Kidney (tissue), 14 donors: ENCODE data around the gene STAG2. TPM values are rescaled to one million over a fixed set of nuclear protein-coding genes. Genes with fewer than 3 reads are reported as not detected.

Experiments used
- DNase-seq, 5 donors: peaks; one replicate each; pipeline ENCODE4 v3.0.0-alpha.2; 2013 to 2020
- FAIRE-seq: peaks from 2 replicates; lab custom pipeline; 2012; peaks lifted over from hg19 to GRCh38; lab: Jason Lieb, UNC
- H3K27ac ChIP-seq, 2 donors: one replicate each; pipeline ENCODE4 v1.7.0; 2013; ENCODE audit warnings: low read depth in 2 of 2, low read length in 2 of 2, inconsistent platforms in 1 of 2
- H3K27me3 ChIP-seq: one replicate; pipeline ENCODE4 v1.7.1; 2013; ENCODE audit warnings: low read length, inconsistent platforms; ENCODE audit not compliant: control insufficient read depth, insufficient read depth
- H3K36me3 ChIP-seq, 3 donors: one replicate each; pipeline versions ENCODE4 v1.7.0 to v1.7.1; 2013; ENCODE audit warnings: low read length in 3 of 3, control low read depth in 1 of 3, inconsistent platforms in 1 of 3; ENCODE audit not compliant: insufficient read depth in 3 of 3, control insufficient read depth in 2 of 3
- H3K4me1 ChIP-seq, 3 donors: one replicate each; pipeline versions ENCODE4 v1.7.0 to v1.7.1; 2013; ENCODE audit warnings: low read length in 3 of 3, inconsistent platforms in 1 of 3, low read depth in 1 of 3; ENCODE audit not compliant: control insufficient read depth in 2 of 3, insufficient read depth in 2 of 3
- H3K4me3 ChIP-seq, 3 donors: one replicate each; pipeline versions ENCODE4 v1.7.0 to v1.8.1; 2013; ENCODE audit warnings: low read length in 3 of 3, control low read depth in 1 of 3, inconsistent platforms in 1 of 3
- H3K9ac ChIP-seq, 3 donors: one replicate each; pipeline versions ENCODE4 v1.7.0 to v1.7.1; 2013; ENCODE audit warnings: low read length in 3 of 3, control low read depth in 1 of 3, inconsistent platforms in 1 of 3
- H3K9me3 ChIP-seq, 3 donors: one replicate each; pipeline versions ENCODE4 v1.7.0 to v1.7.1; 2013; ENCODE audit warnings: low read length in 3 of 3, control low read depth in 1 of 3, inconsistent platforms in 1 of 3; ENCODE audit not compliant: control insufficient read depth in 2 of 3, insufficient read depth in 1 of 3
- intact Hi-C: fragments of 100-400 bp; cut with DNase I; formaldehyde crosslinking; loops from one replicate; pipeline ENCODE4 v1.11.1; 2022
- polyA plus RNA-seq: library from polyadenylated mRNA; stranded (reverse); fragments of 350-450 nt; fragmentation: Illumina TruSeq; extraction: RNeasy Lipid Tissue Mini Kit (QIAGEN cat#74804); gene quantifications from one replicate; pipeline ENCODE4 v1.2.3, GENCODE V29; 2014; ENCODE audit warnings: low read depth, low replicate concordance; ENCODE audit not compliant: insufficient read depth
- total RNA-seq: library from RNA; stranded (reverse); fragmentation: NEBNext Ultra II Directional; extraction: Animal tissue kit (Norgen Biotek cat#: 25700); gene quantifications from one replicate; pipeline ENCODE4 v1.2.1, GENCODE V29; 2021
- TF ChIP-seq, protein P1 (sequence below): IDR thresholded peaks from 3 replicates; pipeline ENCODE4 v1.5.1; 2012; ENCODE audit warnings: mild to moderate bottlenecking, moderate library complexity, borderline replicate concordance; ENCODE audit not compliant: insufficient read depth; ENCODE audit errors: extremely low read depth
- donor health status: control.
- donor health status: control.
- donor health status: control.
- donor health status: control.
- donor health status: control.
- donor health status: DM: yes; HTN: yes; CAD: no.
- donor health status: Normal renal cell carcinoma (clear cell type).

STAG2 gene
- total and polyA plus RNA-seq, 2 donors from 2014 or later = 18.2 to 66.0 TPM

DNA sequence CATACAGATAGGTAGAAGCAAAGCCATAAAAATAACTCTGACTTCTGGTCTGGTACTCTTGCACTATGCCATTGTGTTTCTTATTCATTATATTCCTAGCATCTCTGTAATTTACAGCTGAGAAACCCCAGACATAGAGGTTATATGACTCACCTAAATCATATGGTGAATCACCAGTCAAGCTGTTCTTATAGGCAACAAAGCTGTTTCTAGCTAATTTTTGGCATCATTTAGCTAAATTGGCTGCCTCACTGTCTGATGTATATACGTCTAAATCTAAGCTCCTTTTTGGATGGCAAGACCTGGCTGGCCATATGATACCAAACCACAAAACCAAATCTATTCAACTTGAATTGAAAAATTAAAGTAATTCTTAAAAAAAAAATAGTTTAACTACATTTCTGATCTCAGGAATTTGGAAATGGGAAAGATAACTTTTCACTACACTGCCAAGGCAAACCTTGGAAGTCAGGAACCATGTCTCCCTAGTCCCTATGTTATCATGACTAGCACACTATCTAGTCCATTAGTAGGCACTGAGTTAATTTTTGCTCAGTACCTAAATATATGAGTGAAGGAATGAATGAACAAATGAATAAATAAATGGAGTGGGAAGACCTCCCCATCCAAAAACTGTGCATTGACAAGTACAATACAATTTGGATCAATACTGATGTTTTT lies 41.3 kb upstream of the STAG2 start:
- Histone ChIP-seq H3K4me3 (no peak overlapping the region), H3K4me1 (no peaks in the 10 kb centered on the region), H3K9me3 (no peaks in the 10 kb centered on the region), H3K27me3 (no peaks in the 10 kb centered on the region), H3K36me3 (no peaks in the 10 kb centered on the region), H3K27ac (no peak overlapping the region), H3K9ac (no peak overlapping the region)
- intact Hi-C loops = no loop called here
- no peak for FAIRE-seq
- TF ChIP-seq, protein P1, sequence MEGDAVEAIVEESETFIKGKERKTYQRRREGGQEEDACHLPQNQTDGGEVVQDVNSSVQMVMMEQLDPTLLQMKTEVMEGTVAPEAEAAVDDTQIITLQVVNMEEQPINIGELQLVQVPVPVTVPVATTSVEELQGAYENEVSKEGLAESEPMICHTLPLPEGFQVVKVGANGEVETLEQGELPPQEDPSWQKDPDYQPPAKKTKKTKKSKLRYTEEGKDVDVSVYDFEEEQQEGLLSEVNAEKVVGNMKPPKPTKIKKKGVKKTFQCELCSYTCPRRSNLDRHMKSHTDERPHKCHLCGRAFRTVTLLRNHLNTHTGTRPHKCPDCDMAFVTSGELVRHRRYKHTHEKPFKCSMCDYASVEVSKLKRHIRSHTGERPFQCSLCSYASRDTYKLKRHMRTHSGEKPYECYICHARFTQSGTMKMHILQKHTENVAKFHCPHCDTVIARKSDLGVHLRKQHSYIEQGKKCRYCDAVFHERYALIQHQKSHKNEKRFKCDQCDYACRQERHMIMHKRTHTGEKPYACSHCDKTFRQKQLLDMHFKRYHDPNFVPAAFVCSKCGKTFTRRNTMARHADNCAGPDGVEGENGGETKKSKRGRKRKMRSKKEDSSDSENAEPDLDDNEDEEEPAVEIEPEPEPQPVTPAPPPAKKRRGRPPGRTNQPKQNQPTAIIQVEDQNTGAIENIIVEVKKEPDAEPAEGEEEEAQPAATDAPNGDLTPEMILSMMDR = no peak
- no peak for DNase-seq

DNA sequence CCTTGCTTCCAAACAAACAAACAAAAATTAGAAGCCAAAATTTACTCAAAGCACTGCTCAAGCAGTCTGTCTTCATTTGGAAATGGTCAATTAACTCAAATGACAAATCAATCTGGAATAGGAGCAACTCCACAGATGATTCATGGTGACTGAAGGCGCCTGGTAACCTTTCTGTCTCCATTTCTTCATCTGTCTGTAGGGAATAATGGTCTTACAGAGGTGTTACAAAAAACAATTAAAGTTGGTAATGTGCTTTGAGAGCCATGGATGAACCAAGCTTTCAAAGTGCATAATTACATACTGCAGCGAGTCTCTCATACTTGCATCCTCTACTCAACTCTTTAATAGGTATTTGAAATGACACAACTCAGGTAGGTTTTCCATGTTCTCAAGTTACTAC lies 38.3 kb upstream of the STAG2 start:
- H3K27ac ChIP-seq = no peak overlapping the region
- FAIRE-seq = no peak
- intact Hi-C loops = no loop called here
- no peak overlapping the region for H3K4me3 ChIP-seq
- H3K4me1 ChIP-seq = no peaks in the 10 kb centered on the region
- H3K9ac ChIP-seq = no peak overlapping the region
- TF ChIP-seq, protein P1 = no peak
- DNase-seq = no peak
- no peaks in the 10 kb centered on the region for H3K36me3 ChIP-seq
- H3K27me3 ChIP-seq = no peaks in the 10 kb centered on the region
- no peaks in the 10 kb centered on the region for H3K9me3 ChIP-seq

DNA sequence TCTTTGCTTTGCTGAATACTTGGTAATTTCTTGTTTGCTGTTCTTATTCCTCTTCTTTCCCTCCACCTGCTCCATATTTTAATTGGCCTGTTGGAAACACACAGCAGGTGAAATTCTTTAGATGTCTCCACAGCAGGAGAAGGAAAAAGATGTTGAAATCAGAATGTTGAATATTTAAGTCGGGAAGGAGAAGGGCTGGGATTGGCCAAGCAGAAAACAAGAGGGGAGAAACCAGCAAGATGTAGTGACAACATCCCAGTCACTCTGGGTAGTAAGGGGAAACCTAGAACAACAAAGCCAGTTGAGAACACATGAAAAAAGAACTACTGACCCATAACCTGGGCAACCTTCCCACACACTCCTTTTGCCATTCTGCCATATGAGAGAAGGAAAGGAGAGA lies 37.3 kb upstream of the STAG2 start:
- no peaks in the 10 kb centered on the region for H3K4me1 ChIP-seq
- intact Hi-C loops = no loop called here
- H3K9me3 ChIP-seq = no peaks in the 10 kb centered on the region
- FAIRE-seq = no peak
- peak in 3 of 5 donors; percentile 21 to 65 (median 53) for DNase-seq
- TF ChIP-seq, protein P1 = no peak
- H3K4me3 ChIP-seq = no peak overlapping the region
- H3K27me3 ChIP-seq = no peaks in the 10 kb centered on the region
- H3K36me3 ChIP-seq = no peaks in the 10 kb centered on the region
- H3K9ac ChIP-seq = no peak overlapping the region
- H3K27ac ChIP-seq = no peak overlapping the region
